GM18517 (cell line): ENCODE measurements around the gene MAN2A1.

Experiments
- ATAC-seq: cut with Tn5 transposase; IDR thresholded peaks from one replicate; pipeline ENCODE4 v1.9.1; 2021; ENCODE audit warnings: mild to moderate bottlenecking, moderate library complexity; ENCODE audit not compliant: unreplicated experiment

The MAN2A1 gene

GRCh38 chr5:109689740-109690241, at the start of gene MAN2A1:
Gene MAN2A1 (plus strand): TSS chr5:109689927. CDS start chr5:109690418, 491 bp downstream.
- peak; percentile 48 for ATAC-seq

- ATAC-seq: no peak
These were observed 48.8 kb upstream of the MAN2A1 start for GRCh38 chr5:109640976-109641375.

- ATAC-seq: no peak
These were observed 45.9 kb upstream of the MAN2A1 start for GRCh38 chr5:109643791-109644350.

- no peak for ATAC-seq
These were observed 44.9 kb upstream of the MAN2A1 start for GRCh38 chr5:109644829-109645228.

GRCh38 chr5:109645707-109646192, 44.0 kb upstream of the MAN2A1 start:
- no peak for ATAC-seq

GRCh38 chr5:109649318-109649717, 40.4 kb upstream of the MAN2A1 start:
- no peak for ATAC-seq

- no peak for ATAC-seq
These were observed 39.2 kb upstream of the MAN2A1 start for GRCh38 chr5:109650493-109650892.

- ATAC-seq: no peak
These were observed 37.6 kb upstream of the MAN2A1 start for GRCh38 chr5:109652096-109652495.

GRCh38 chr5:109653042-109653441, 36.7 kb upstream of the MAN2A1 start:
- no peak for ATAC-seq

GRCh38 chr5:109653561-109654239, 36.0 kb upstream of the MAN2A1 start:
- no peak for ATAC-seq

- no peak for ATAC-seq
These were observed 35.3 kb upstream of the MAN2A1 start for GRCh38 chr5:109654455-109654854.

GRCh38 chr5:109655841-109656240, 33.9 kb upstream of the MAN2A1 start:
- ATAC-seq: no peak

- no peak for ATAC-seq
These were observed 32.9 kb upstream of the MAN2A1 start for GRCh38 chr5:109656829-109657228.

- no peak for ATAC-seq
These were observed 29.8 kb upstream of the MAN2A1 start for GRCh38 chr5:109659901-109660300.

- ATAC-seq: no peak
These were observed 29.4 kb upstream of the MAN2A1 start for GRCh38 chr5:109660301-109660700.

- ATAC-seq: no peak
These were observed 21.5 kb upstream of the MAN2A1 start for GRCh38 chr5:109668237-109668636.

GRCh38 chr5:109668668-109669422, 20.9 kb upstream of the MAN2A1 start:
- no peak for ATAC-seq

GRCh38 chr5:109669991-109670706, 19.6 kb upstream of the MAN2A1 start:
- no peak for ATAC-seq

- ATAC-seq: no peak
These were observed 18.6 kb upstream of the MAN2A1 start for GRCh38 chr5:109671136-109671535.

- ATAC-seq: no peak
These were observed 15.1 kb upstream of the MAN2A1 start for GRCh38 chr5:109674596-109674995.

GRCh38 chr5:109676920-109677319, 12.8 kb upstream of the MAN2A1 start:
- ATAC-seq: no peak
